Esophagus squamous epithelium (tissue), 4 donors: Measurements from ENCODE around the gene ARHGEF17.

ENCODE experiments used
- POLR2A ChIP-seq, 4 donors: fragments of 450-650 bp; IDR thresholded peaks; one replicate each; pipeline ENCODE4 v1.6.1; 2017; ENCODE audit warnings: antibody characterized with exemption in 4 of 4, mild to moderate bottlenecking in 4 of 4, moderate library complexity in 3 of 4
- TF ChIP-seq, protein P1 (sequence below), 6 experiments: fragments of 450-650 bp in 4 of 6; fragments of 200-600 bp in 2 of 6; sonication (generic) in 2 of 6; IDR thresholded peaks; one replicate each; pipeline ENCODE4 v1.5.1; 2016 to 2019; ENCODE audit warnings: antibody characterized with exemption in 6 of 6, mild to moderate bottlenecking in 4 of 6, moderate library complexity in 4 of 6

- no peak for TF ChIP-seq POLR2A (IDR thresholded peaks at IDR 0.05)
- TF ChIP-seq, protein P1, sequence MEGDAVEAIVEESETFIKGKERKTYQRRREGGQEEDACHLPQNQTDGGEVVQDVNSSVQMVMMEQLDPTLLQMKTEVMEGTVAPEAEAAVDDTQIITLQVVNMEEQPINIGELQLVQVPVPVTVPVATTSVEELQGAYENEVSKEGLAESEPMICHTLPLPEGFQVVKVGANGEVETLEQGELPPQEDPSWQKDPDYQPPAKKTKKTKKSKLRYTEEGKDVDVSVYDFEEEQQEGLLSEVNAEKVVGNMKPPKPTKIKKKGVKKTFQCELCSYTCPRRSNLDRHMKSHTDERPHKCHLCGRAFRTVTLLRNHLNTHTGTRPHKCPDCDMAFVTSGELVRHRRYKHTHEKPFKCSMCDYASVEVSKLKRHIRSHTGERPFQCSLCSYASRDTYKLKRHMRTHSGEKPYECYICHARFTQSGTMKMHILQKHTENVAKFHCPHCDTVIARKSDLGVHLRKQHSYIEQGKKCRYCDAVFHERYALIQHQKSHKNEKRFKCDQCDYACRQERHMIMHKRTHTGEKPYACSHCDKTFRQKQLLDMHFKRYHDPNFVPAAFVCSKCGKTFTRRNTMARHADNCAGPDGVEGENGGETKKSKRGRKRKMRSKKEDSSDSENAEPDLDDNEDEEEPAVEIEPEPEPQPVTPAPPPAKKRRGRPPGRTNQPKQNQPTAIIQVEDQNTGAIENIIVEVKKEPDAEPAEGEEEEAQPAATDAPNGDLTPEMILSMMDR (IDR thresholded peaks at IDR 0.05), result no peak
Measured at GRCh38 chr11:73398132-73398526, 90.1 kb downstream of the ARHGEF17 start.
